Central memory CD8-positive, alpha-beta T cell (primary cell): Measurements from ENCODE around the gene LAG3.

Experiments
- ATAC-seq: fragments of 150-1000 bp; cut with Tn5 transposase; replicated peaks from 2 replicates; pipeline ENCODE4 v1.10.0; 2022; ENCODE audit warnings: mild to moderate bottlenecking, moderate FRiP score, moderate number of reproducible peaks; ENCODE audit not compliant: poor library complexity, severe bottlenecking; ENCODE audit errors: extremely low read depth
- DNase-seq, 2 donors: peaks; one replicate each; pipeline ENCODE4 v3.0.0; 2021; ENCODE audit warnings: low spot score in 2 of 2
- H3K27ac Mint-ChIP-seq: one replicate; pipeline ENCODE4 v1.8.0; 2022; ENCODE audit warnings: low read depth, mild to moderate bottlenecking, moderate library complexity, mixed read lengths
- H3K27me3 Mint-ChIP-seq: one replicate; pipeline ENCODE4 v1.8.0; 2022; ENCODE audit warnings: mixed read lengths
- H3K36me3 Mint-ChIP-seq: one replicate; pipeline ENCODE4 v1.8.0; 2022; ENCODE audit warnings: mild to moderate bottlenecking, moderate library complexity, mixed read lengths; ENCODE audit not compliant: insufficient read depth
- H3K4me1 Mint-ChIP-seq: one replicate; pipeline ENCODE4 v1.8.0; 2022; ENCODE audit warnings: mixed read lengths
- H3K4me3 Mint-ChIP-seq: one replicate; pipeline ENCODE4 v1.8.0; 2022; ENCODE audit warnings: mild to moderate bottlenecking, moderate library complexity, mixed read lengths
- H3K9me3 Mint-ChIP-seq: one replicate; pipeline ENCODE4 v1.8.0; 2022; ENCODE audit warnings: mixed read lengths

Gene LAG3

DNA sequence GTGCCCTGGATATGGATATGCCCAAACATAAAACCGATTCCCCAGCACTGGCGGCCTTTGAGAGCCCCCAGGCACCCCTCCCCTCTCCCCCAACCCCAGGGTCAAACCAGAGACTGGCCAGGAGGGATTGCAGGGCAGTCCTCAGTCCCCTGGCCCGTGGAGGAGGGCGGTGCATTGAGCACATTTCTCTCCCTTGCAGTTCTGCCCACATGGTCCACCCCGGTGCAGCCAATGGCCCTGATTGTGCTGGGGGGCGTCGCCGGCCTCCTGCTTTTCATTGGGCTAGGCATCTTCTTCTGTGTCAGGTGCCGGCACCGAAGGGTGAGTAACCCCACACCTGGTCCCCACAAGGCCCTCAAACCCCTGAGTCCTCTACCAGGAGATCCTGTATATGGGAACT is 45.9 kb downstream of the LAG3 start:
- Mint-ChIP-seq H3K9me3 (no peaks in the 10 kb centered on the region), H3K27me3 (peaks cover 17% of the 10 kb centered on the region), H3K4me1 (no peaks in the 10 kb centered on the region), H3K36me3 (peaks cover 1% of the 10 kb centered on the region), H3K4me3 (no peak overlapping the region), H3K27ac (no peak overlapping the region)
- DNase-seq (no peak), ATAC-seq (no peak)

DNA sequence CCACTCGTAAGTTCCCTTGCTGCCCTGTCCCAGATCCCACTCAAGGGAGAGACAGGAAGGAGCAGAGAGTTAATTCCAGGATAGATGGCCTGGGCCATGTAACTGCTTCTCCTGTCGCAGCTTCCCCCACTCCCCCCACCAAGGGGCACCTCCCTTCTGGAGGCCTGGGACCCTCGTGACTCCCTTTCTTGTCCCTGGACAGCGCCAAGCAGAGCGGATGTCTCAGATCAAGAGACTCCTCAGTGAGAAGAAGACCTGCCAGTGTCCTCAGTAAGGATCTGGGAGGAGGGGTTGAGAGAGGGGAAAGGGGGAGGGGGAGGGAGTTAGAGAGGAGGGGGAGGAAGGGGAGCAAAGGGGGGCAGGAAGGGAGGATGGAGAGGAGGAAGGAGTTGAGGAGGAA is 46.3 kb downstream of the LAG3 start:
- Mint-ChIP-seq H3K27ac (no peak overlapping the region), H3K4me3 (no peak overlapping the region)

DNA sequence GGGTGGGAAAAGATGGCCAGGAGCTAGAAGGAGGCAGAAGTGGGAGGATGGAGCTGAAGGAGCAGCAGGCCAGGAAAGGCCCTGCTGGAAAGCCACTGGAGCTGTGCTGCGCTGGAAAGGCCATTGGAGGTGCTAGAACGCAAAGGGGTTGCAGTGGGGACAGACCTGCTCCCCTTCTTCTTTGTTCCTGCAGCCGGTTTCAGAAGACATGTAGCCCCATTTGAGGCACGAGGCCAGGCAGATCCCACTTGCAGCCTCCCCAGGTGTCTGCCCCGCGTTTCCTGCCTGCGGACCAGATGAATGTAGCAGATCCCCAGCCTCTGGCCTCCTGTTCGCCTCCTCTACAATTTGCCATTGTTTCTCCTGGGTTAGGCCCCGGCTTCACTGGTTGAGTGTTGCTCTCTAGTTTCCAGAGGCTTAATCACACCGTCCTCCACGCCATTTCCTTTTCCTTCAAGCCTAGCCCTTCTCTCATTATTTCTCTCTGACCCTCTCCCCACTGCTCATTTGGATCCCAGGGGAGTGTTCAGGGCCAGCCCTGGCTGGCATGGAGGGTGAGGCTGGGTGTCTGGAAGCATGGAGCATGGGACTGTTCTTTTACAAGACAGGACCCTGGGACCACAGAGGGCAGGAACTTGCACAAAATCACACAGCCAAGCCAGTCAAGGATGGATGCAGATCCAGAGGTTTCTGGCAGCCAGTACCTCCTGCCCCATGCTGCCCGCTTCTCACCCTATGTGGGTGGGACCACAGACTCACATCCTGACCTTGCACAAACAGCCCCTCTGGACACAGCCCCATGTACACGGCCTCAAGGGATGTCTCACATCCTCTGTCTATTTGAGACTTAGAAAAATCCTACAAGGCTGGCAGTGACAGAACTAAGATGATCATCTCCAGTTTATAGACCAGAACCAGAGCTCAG is 47.0 kb downstream of the LAG3 start:
- DNase-seq (no peak), ATAC-seq (no peak)
- no peak overlapping the region for H3K4me3 Mint-ChIP-seq
- no peaks in the 10 kb centered on the region for H3K9me3 Mint-ChIP-seq
- H3K4me1 Mint-ChIP-seq: no peaks in the 10 kb centered on the region
- no peak overlapping the region for H3K27ac Mint-ChIP-seq
- H3K27me3 Mint-ChIP-seq: peaks cover 28% of the 10 kb centered on the region
- H3K36me3 Mint-ChIP-seq: peaks cover 1% of the 10 kb centered on the region

More for the DNA sequence above, 46.3 kb downstream of the LAG3 start:
- H3K4me1 Mint-ChIP-seq: no peaks in the 10 kb centered on the region
- peaks cover 21% of the 10 kb centered on the region for H3K27me3 Mint-ChIP-seq
- ATAC-seq: no peak
- H3K9me3 Mint-ChIP-seq: no peaks in the 10 kb centered on the region
- DNase-seq: no peak
- peaks cover 1% of the 10 kb centered on the region for H3K36me3 Mint-ChIP-seq

DNA sequence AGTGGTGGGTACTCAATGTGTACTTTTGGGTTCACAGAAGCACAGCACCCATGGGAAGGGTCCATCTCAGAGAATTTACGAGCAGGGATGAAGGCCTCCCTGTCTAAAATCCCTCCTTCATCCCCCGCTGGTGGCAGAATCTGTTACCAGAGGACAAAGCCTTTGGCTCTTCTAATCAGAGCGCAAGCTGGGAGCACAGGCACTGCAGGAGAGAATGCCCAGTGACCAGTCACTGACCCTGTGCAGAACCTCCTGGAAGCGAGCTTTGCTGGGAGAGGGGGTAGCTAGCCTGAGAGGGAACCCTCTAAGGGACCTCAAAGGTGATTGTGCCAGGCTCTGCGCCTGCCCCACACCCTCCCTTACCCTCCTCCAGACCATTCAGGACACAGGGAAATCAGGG is 47.8 kb downstream of the LAG3 start:
- peaks cover 36% of the 10 kb centered on the region for H3K27me3 Mint-ChIP-seq
- H3K36me3 Mint-ChIP-seq: peaks cover 1% of the 10 kb centered on the region
- ATAC-seq (no peak), DNase-seq (no peak)
- H3K4me1 Mint-ChIP-seq: peaks cover 3% of the 10 kb centered on the region
- H3K9me3 Mint-ChIP-seq: no peaks in the 10 kb centered on the region
- H3K27ac Mint-ChIP-seq: no peak overlapping the region
- no peak overlapping the region for H3K4me3 Mint-ChIP-seq

DNA sequence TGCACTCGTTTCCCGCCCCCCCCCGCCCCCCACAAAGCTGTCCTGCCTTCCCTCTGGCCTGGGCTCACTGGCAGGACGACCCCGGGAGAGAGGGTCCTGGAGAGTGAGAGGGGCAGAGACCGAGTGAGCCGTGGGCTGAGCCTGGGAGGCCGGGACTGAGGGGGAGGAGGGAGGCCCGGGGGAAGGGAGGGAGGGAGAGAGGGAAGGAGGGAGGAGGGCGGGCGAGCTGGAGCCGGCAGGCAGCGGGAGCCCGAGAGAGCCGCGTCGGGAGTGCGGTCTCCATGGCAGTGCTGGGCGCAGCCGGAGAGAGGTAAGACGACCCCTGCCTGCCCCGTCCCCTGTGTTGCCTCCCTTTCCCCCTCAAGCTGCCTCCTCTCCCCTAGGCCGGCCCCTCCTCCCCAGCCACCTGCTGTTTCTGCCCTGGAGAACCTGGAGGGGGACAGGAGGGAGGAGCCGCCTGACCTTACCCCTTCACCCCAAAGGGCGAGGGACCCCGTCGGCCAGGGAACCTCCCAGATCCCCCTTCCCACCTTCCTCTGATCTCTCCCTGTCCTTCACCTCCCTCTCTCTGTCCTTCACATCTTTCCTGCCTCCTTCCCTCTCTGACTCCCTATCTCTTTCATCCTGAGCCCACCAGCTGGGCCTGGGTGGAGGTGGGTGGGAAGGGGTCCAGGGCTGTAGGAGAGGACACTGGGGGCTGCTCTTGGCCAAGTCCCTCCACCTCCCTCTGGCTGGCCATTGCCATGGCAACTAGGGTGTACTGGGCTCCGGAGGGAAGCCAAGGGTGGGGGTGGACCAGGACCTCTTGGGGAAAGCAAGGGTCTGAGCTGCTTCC is 49.5 kb downstream of the LAG3 start, which contains the start of gene GPR162:
TSS of gene GPR162 (plus strand) at position 231 of the 835 bp plus-strand sequence. CDS start 2,078 bp downstream, outside the sequence.
- Mint-ChIP-seq H3K9me3 (no peaks in the 10 kb centered on the region), H3K36me3 (peaks cover 8% of the 10 kb centered on the region), H3K27ac (peak within 1 kb of the TSS; percentile 47), H3K4me1 (peaks cover 10% of the 10 kb centered on the region), H3K27me3 (peaks cover 52% of the 10 kb centered on the region), H3K4me3 (peak within 1 kb of the TSS; percentile 42)
- no peak for ATAC-seq
- DNase-seq: no peak

DNA sequence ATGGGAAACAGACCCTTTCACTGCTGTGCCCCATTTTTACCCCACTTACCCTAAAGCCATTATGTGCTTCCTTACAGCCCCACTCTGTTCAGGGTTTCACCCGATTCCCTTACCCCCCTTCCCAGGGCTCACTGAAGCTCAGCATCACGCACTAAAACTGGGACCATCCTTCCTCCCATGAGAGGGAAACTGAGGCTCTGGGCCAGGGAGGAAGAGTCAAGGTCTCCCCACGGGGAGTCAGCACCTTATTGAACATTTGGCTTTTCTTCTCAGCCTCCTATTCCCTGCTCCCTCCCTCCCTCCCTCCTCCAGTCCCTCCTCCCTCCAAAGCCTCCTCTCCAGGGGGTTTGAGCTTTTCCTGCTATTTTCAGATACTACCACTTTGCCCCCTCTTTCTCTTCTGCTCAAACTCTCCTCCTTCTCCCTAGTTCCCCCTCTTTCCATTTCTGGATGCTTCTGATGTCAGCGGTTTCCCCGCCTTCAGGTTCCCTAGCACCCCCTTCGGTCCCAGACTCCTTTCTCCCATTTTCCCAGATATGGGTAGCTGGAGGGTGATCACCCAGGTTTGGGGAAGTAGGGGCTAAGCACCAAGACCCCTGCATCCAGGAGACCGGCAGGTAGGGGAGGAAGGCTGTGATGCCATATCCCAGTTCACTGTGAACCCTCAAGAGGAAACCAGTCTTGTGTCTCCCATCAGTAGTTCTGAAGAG is 50.3 kb downstream of the LAG3 start:
- ATAC-seq (no peak), DNase-seq (no peak)
- no peak overlapping the region for H3K27ac Mint-ChIP-seq
- H3K27me3 Mint-ChIP-seq: peaks cover 60% of the 10 kb centered on the region
- no peaks in the 10 kb centered on the region for H3K9me3 Mint-ChIP-seq
- peak overlapping the region; percentile 42 for H3K4me3 Mint-ChIP-seq
- peaks cover 11% of the 10 kb centered on the region for H3K36me3 Mint-ChIP-seq
- peaks cover 16% of the 10 kb centered on the region for H3K4me1 Mint-ChIP-seq

DNA sequence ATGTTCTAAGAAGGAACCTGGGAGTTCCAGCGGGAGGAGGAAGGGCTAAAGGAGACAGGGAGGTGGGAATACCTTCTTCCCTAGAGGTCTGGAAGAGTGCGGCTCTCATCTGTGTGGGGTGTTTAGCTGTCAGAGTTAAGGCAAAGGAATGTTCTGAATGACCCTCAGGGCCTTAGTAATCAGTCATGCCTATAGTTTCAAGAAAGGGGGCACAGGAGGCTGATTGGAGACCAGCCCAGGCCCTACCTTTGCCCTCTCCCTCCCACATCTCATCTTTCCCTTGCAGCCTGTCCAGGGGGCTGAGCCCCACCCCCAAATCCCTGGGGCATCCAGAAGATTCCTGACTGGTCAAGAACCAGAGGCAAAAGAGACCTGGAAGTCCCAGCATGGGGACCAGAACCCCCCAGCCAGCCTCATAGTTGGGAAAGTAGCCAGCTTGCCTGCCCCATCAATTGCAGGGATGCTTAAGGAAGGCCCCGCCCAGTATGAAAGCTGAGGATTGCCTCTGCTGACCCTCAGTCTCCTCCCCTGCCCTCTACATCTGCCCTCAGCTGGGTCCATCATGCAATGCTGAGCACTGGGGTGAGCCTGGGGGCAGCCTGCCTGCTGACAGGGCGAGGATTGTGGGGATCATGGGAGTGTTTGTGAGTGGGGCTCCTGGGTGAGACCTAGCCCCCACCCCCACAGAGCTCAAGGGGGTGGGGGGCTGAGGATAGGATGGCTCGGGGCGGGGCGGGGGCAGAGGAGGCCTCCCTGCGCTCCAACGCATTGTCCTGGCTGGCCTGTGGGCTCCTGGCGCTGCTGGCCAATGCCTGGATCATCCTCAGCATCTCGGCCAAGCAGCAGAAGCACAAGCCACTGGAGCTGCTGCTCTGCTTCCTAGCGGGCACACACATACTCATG is 51.1 kb downstream of the LAG3 start:
- Mint-ChIP-seq H3K27me3 (peaks cover 69% of the 10 kb centered on the region), H3K4me1 (peaks cover 24% of the 10 kb centered on the region), H3K36me3 (peaks cover 11% of the 10 kb centered on the region), H3K27ac (no peak overlapping the region), H3K9me3 (no peaks in the 10 kb centered on the region), H3K4me3 (no peak overlapping the region)
- no peak for ATAC-seq
- no peak for DNase-seq

DNA sequence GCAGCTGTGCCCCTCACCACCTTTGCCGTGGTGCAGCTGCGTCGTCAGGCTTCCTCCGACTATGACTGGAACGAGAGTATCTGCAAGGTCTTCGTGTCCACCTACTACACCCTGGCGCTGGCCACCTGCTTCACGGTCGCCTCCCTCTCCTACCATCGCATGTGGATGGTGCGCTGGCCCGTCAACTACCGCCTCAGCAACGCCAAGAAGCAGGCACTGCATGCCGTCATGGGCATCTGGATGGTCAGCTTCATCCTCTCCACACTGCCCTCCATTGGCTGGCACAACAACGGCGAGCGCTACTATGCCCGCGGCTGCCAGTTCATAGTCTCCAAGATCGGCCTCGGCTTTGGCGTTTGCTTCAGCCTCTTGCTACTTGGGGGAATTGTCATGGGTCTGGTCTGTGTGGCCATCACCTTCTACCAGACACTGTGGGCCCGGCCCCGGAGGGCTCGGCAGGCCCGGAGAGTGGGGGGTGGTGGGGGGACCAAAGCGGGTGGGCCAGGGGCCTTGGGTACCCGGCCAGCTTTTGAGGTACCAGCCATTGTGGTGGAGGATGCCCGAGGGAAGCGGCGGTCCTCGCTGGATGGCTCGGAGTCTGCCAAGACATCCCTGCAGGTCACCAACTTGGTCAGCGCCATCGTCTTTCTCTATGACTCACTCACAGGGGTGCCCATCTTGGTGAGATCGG is 51.9 kb downstream of the LAG3 start:
- Mint-ChIP-seq H3K4me3 (no peak overlapping the region), H3K36me3 (peaks cover 15% of the 10 kb centered on the region), H3K4me1 (peaks cover 29% of the 10 kb centered on the region), H3K27ac (no peak overlapping the region), H3K27me3 (peaks cover 76% of the 10 kb centered on the region), H3K9me3 (no peaks in the 10 kb centered on the region)
- no peak for DNase-seq
- ATAC-seq: no peak

DNA sequence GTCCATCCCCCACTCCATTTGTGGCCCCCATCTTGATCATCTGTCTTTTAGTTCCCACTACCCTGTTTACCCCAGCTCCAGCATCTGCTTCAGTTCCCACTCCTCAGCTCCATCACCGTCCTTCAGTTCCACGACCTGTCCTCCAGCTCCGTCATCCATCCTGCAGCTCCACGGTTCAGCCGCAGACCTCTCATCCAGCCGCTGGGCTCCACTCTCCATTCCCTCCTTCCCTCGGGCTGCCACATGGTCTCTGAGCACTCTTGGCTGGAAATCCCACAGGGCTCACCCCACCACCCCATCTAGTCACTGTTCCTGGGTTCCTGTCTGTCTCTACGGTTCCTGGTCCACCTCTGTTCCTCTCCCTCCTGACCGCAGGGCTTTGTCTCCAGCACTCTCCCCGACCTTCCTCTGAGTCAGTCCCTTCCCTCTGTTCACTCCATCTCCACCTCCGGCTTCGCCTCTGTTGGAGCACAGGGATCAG is 52.6 kb downstream of the LAG3 start:
- H3K36me3 Mint-ChIP-seq: peaks cover 16% of the 10 kb centered on the region
- no peaks in the 10 kb centered on the region for H3K9me3 Mint-ChIP-seq
- DNase-seq: no peak
- peak overlapping the region; percentile 15 for H3K27ac Mint-ChIP-seq
- no peak for ATAC-seq
- H3K27me3 Mint-ChIP-seq: peaks cover 82% of the 10 kb centered on the region
- peaks cover 33% of the 10 kb centered on the region for H3K4me1 Mint-ChIP-seq
- no peak overlapping the region for H3K4me3 Mint-ChIP-seq

DNA sequence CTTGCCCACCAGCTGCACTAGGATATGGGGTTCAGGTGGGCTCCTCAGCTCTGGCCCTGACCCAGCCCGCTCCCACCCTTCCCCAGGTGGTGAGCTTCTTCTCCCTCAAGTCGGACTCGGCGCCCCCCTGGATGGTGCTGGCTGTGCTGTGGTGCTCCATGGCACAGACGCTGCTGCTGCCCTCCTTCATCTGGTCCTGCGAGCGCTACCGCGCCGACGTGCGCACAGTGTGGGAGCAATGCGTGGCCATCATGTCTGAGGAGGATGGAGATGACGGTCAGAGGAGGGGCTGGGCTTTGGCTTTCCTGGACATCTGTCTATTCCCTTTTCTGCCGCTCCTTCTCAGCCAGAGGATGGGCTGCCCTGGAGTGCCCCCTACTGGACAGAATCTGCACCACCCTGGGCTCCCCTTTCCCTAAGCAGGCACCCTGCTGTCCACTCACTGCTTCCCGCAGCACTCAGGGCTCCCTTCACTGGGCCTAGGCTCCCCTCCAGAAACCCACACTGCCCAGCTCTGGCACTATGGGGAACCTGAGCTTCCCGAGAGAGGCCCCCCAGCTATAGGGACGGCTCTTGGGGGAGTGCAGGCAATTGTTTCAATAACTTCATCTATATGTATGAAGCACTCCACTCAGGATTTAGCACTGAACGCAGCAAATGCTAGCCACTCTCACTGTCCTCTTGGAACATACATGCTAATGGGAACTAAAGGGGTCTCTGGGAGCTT is 53.2 kb downstream of the LAG3 start:
- Mint-ChIP-seq H3K4me1 (peaks cover 33% of the 10 kb centered on the region), H3K4me3 (no peak overlapping the region), H3K27me3 (peaks cover 88% of the 10 kb centered on the region), H3K36me3 (peaks cover 16% of the 10 kb centered on the region), H3K9me3 (no peaks in the 10 kb centered on the region), H3K27ac (peak overlapping the region; percentile 15)
- DNase-seq (peak; percentile 60 to 79), ATAC-seq (peak; percentile 50)
